ENCODE measurements around the gene ENKUR.

GRCh38 chr10:24958091-24958720 lies 57.8 kb downstream of the ENKUR start:
- TF ChIP-seq CTCF (conservative IDR thresholded peaks at IDR 0.05; ENCODE audit: low read depth, low read length) (no peak), EZH2 (IDR thresholded peaks at IDR 0.05; ENCODE audit: low read length, unreplicated experiment) (no peak), EZH2phosphoT487 (IDR thresholded peaks at IDR 0.05; ENCODE audit: borderline replicate concordance, low read length) (no peak)

All from PC-3 (cell line).